Measurements from ENCODE around the gene OTOGL.

The OTOGL gene

GRCh38 chr12:80154261-80154660 lies 54.9 kb downstream of the OTOGL start:
- Histone ChIP-seq H3K27ac (ENCODE audit: extremely low read depth, low read depth, low read length) (no peak overlapping the region), H3K9me3 (ENCODE audit: control insufficient read depth, insufficient read depth, low read depth, low read length) (no peaks in the 10 kb centered on the region), H3K4me1 (ENCODE audit: control insufficient read depth, insufficient read depth, low read length) (no peaks in the 10 kb centered on the region), H3K4me3 (ENCODE audit: low read depth, low read length) (no peak overlapping the region), H3K36me3 (ENCODE audit: control insufficient read depth in 2 of 2, insufficient read depth in 1 of 2, low read length in 2 of 2) (no peaks in the 10 kb centered on the region)
- ChIA-PET POLR2A (no interaction called here), CTCF (interaction anchor here (0.6 to 1.4 kb wide), 5 partner anchors 33 to 76 kb away, joined by 3 to 5 read pairs (median 4); no protein-coding TSS in a partner anchor)
- no peak for TF ChIP-seq TCF7L2 (IDR thresholded peaks at IDR 0.05; ENCODE audit: borderline replicate concordance, low read depth, low read length)
- no peak for TF ChIP-seq ZNF707 (tag by site-specific recombination; IDR thresholded peaks at IDR 0.05)
- TF ChIP-seq ZNF132 (tag by site-specific recombination; IDR thresholded peaks at IDR 0.05; ENCODE audit: borderline replicate concordance), result no peak
- no peak for TF ChIP-seq PRDM1 (tag by site-specific recombination; IDR thresholded peaks at IDR 0.05)
- TF ChIP-seq ZBTB48 (tag by site-specific recombination; IDR thresholded peaks at IDR 0.05), result no peak
- TF ChIP-seq, protein P1, sequence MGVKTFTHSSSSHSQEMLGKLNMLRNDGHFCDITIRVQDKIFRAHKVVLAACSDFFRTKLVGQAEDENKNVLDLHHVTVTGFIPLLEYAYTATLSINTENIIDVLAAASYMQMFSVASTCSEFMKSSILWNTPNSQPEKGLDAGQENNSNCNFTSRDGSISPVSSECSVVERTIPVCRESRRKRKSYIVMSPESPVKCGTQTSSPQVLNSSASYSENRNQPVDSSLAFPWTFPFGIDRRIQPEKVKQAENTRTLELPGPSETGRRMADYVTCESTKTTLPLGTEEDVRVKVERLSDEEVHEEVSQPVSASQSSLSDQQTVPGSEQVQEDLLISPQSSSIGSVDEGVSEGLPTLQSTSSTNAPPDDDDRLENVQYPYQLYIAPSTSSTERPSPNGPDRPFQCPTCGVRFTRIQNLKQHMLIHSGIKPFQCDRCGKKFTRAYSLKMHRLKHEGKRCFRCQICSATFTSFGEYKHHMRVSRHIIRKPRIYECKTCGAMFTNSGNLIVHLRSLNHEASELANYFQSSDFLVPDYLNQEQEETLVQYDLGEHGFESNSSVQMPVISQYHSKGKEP (tag by site-specific recombination; IDR thresholded peaks at IDR 0.05), result no peak
- no peak for TF ChIP-seq ZNF223 (tag by site-specific recombination; IDR thresholded peaks at IDR 0.05)
- TF ChIP-seq ZFP37 (tag by site-specific recombination; IDR thresholded peaks at IDR 0.05), result no peak
- no peak for TF ChIP-seq MYNN (tag by site-specific recombination; IDR thresholded peaks at IDR 0.05; ENCODE audit: borderline replicate concordance)
- no peak for TF ChIP-seq ZSCAN4 (tag by site-specific recombination; IDR thresholded peaks at IDR 0.05)
- no peak for TF ChIP-seq BCL6B (tag by site-specific recombination; IDR thresholded peaks at IDR 0.05)
- no peak for TF ChIP-seq ZNF433 (tag by site-specific recombination; IDR thresholded peaks at IDR 0.05; ENCODE audit: low read depth)
- TF ChIP-seq ZNF629 (tag by site-specific recombination; IDR thresholded peaks at IDR 0.05), result no peak
- TF ChIP-seq ZNF202 (tag by site-specific recombination; IDR thresholded peaks at IDR 0.05; ENCODE audit: borderline replicate concordance), result no peak
- TF ChIP-seq ZNF239 (tag by site-specific recombination; IDR thresholded peaks at IDR 0.05), result no peak
- no peak for TF ChIP-seq GLIS2 (tag by site-specific recombination; IDR thresholded peaks at IDR 0.05)

DNA sequence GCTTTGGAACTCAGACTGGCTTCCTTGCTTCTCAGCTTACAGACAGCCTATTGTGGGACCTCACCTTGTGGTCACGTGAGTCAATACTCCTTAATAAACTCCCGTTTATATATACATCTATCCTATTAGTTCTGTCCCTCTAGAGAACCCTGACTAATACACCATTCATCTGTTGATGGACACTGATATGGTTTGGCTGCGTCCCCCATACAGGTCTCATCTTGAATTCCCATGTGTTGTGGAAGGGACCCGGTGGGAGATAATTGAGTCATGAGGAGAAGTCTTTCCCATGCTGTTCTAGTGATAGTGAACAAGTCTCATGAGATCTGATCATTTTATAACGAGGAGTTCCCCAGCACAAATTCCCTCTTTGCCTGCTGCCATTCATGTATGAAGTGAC lies 57.0 kb downstream of the OTOGL start:
- no peaks in the 10 kb centered on the region for H3K36me3 ChIP-seq (ENCODE audit: control insufficient read depth in 2 of 2, insufficient read depth in 1 of 2, low read length in 2 of 2)
- H3K4me3 ChIP-seq (ENCODE audit: low read depth, low read length), result no peak overlapping the region
- TF ChIP-seq ZNF362 (tag by site-specific recombination; IDR thresholded peaks at IDR 0.05) (no peak), GLIS1 (tag by site-specific recombination; IDR thresholded peaks at IDR 0.05) (no peak), ZNF530 (tag by site-specific recombination; IDR thresholded peaks at IDR 0.05; ENCODE audit: low read depth) (no peak), ZNF707 (tag by site-specific recombination; IDR thresholded peaks at IDR 0.05) (no peak), ZNF366 (tag by site-specific recombination; conservative IDR thresholded peaks at IDR 0.05) (no peak), ZNF174 (tag by site-specific recombination; IDR thresholded peaks at IDR 0.05) (no peak)
- H3K27ac ChIP-seq (ENCODE audit: extremely low read depth, low read depth, low read length), result no peak overlapping the region
- CTCF ChIA-PET, result interaction anchor here (1.1 kb wide), 1 partner anchor 20 kb away, joined by 3 read pairs; no protein-coding TSS in a partner anchor
- H3K4me1 ChIP-seq (ENCODE audit: control insufficient read depth, insufficient read depth, low read length), result no peaks in the 10 kb centered on the region
- POLR2A ChIA-PET, result no interaction called here
- H3K9me3 ChIP-seq (ENCODE audit: control insufficient read depth, insufficient read depth, low read depth, low read length), result no peaks in the 10 kb centered on the region
